NCI-H345 (cell line): Measurements from ENCODE around the gene INTS4.
A peak's percentile ranks its signal among the peaks of the same experiment; 100 is the strongest.
"Not testable (repeated sequence)": the region's sequence is repeated elsewhere in the genome, so short reads cannot be mapped to it uniquely, and the experiment has no call there.

Experiments
- DNase-seq: peaks from one replicate; lab custom pipeline; 2025; lab: John Stamatoyannopoulos, UW

INTS4 gene

GRCh38 chr11:77879218-77879617, 115.2 kb downstream of the INTS4 start:
- peak; percentile 26 for DNase-seq

GRCh38 chr11:77878247-77878646, 116.2 kb downstream of the INTS4 start:
- not testable (repeated sequence) for DNase-seq

DNA sequence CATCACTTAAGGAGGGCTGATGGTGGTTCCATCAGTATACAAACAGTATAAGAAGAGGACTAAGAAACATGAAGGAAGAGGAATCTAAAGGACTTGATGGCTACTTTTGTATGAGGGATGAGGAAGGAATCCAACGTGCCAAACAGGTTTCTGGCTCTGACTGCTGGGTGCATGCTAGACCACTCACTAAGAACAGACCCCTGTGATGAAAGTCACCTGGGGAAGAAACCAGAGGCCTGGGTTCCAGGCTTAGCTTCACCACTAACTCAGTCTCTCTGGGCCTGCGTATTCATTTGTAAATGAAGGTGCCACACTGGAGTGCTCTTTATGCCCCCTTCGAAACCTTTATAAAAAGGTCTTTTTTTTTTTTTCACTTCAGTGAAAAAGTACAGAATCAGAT, 118.4 kb downstream of the INTS4 start:
- no peak for DNase-seq

DNA sequence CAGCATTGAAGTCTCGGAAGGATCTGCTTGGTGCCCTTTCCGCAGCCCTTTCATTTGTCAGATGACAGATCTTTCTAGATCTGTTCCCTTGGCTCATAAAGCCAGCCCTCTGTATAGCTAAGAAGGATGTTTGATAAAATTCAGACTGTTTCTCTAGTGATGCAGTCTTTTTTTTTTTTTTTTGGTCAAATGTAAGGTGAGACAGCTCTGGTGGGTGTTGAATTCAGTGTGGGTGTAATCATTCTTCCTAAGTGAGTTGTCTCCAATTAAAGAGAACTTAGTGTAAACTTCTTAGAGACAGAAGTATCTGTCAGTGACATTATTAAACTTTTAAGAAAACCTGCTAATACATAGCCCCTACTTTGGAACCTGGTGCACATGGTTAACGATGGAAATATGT, 120.3 kb downstream of the INTS4 start:
- no peak for DNase-seq

DNA sequence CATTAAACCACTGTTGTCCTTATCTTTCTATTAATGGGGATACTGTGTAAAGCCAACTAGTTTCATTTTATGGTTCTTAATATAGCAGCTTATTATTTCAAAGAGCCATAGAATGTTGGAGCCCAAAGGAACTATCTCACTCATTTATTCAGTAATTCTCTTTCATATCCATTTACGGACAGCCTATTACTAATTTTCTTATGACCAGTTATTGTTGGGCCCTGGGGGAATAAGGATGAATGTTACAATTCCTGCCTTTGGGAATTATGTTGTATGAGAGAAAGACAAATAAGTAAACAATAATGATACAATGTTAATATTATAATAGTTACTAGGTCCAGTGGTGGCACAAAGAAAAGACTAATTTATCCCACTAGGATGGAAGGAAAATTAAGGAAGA, 121.1 kb downstream of the INTS4 start:
- DNase-seq, result no peak

GRCh38 chr11:77871855-77872254, 122.6 kb downstream of the INTS4 start:
- peak; percentile 1 for DNase-seq

- DNase-seq, result no peak
Measured at GRCh38 chr11:77868744-77869143, 125.7 kb downstream of the INTS4 start.

DNA sequence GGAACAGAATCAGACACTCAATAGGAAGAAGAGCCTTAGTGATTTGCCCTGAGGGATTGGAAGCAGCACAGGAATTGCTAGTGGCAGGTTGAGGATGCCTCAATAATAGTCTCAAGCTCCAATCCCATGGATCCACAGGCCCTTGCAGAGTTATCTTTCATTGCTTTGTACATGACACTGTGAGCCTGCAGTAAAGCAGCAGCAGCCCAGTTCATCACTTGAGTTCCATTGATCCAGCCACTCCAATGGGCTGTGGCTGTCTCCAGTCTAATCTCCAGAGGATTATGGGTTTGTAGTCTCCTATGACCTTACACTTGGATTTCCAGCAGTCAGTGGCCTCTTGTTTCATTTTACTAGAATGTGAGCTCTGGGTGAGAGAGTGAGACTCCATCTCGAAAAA, 128.1 kb downstream of the INTS4 start:
- DNase-seq, result no peak

DNA sequence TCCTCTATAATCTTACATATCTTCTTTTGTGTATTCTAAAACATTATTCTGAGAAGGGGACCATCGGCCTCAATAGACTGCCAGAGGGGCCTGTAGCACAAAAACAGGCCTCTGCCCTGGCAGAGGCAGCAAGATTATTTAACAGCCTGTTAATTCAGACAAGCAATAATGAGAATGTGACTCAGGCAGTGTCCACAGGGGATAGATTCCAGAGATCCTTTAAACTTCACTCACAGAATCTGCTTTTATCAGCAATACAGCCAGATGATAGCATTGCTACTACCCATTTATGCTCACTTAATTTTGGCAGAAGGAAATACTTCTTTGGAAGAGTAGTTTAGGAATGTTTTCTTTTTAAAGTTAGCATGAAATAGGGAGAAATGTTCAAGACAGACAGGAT, 128.7 kb downstream of the INTS4 start:
- DNase-seq, result no peak

GRCh38 chr11:77861444-77861843, 133.0 kb downstream of the INTS4 start:
- DNase-seq, result not testable (repeated sequence)

DNA sequence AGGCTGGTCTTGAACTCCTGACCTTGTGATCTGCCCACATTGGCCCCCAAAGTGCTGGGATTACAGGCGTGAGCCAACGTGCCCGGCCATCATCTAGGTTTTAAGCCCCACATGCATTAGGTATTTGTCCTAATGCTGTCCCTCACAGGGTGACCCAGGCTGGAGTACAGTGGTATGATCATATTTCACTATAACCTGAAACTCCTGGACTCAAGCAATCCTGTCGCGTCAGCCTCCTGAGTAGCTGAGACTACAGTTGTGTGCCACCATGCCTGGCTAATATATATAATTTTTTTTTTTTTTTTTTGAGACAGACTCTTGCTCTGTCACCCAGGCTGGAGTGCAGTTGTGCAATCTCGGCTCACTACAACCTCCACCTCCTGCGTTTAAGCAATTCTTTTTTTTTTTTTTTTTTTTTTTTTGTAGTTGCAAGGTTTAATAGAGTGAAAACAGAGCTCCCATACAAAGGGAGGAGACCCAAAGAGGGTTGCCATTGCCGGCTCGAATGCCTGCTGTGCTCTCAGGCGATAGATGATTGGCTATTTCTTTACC, 136.5 kb downstream of the INTS4 start:
- DNase-seq, result not testable (repeated sequence)

- DNase-seq, result no peak
Measured at GRCh38 chr11:77854838-77855237, 139.6 kb downstream of the INTS4 start.

GRCh38 chr11:77851503-77851902, 143.0 kb downstream of the INTS4 start:
- no peak for DNase-seq

DNA sequence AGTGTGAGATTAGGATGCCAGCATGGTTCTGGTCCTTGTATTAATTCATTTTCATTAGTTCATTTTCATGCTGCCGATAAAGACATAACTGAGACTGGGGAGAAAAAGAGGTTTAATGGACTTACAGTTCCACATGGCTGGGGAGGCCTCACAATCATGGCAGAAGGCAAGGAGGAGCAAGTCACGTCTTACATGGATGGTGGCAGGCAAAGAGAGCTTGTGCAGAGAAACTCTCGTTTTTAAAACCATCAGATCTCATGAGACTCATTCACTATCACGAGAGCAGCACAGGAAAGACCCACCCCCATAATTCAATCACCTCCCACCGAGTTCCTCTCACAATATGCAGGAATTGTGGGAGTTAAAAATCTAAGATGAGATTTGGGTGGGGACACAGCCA, 150.8 kb downstream of the INTS4 start:
- not testable (repeated sequence) for DNase-seq

DNA sequence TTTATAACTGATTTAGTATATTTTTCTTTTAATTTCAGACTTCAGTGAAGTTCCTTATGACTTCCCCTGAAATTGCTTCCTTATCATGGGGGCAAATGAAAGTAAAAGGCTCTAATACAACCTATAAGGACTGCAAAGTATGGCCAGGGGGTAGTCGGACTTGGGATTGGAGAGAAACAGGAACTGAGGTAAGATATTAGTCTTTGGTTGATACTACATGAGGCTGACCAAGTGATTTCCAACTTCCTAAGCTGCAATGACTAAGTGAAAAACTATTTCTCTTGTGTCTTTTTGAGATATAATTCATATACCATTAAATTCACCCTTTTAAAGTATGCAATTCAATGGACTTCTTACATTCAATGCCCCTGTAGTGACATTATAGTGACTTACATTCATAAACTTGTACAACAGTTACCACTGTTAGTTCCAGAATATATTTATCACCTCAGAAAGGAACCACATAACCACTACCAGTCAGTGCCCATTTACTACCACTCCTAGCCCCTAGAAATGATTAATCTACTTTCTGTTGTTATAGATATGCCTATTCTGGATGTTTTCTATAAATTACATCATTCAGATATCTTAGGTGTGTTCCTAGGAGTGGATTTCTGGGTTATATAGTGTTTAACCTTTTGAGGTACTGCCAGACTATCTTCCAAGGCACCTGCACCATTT, 151.9 kb downstream of the INTS4 start:
- DNase-seq, result no peak

DNA sequence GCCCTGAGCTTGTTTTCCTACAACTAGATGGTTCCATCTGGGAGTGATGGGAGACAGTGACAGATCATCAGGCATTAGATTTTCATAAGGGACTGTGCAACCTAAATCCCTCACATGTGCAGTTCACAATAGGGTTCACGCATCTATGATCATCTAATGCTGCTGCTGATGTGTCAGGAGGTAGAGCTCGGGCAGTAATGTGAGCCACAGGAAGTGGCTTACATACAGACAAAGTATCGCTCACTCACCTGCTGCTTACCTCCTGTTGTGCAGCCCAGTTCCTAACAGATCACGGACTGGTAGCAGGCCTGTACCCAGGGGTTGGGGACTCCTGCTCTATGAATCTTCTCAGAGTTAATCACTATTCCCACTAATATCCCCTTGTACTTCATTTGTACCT, 161.2 kb downstream of the INTS4 start:
- no peak for DNase-seq

- no peak for DNase-seq
Measured at GRCh38 chr11:77828926-77829325, 165.5 kb downstream of the INTS4 start.
